ENCODE data around the gene OR56A1.

GRCh38 chr11:5983443-5983842 lies 47.1 kb downstream of the OR56A1 start:
- TF ChIP-seq CTCF (IDR thresholded peaks at IDR 0.05): no peak
- no peak for TF ChIP-seq POLR2AphosphoS5 (IDR thresholded peaks at IDR 0.05; ENCODE audit: insufficient read depth in 1 of 2, low read depth in 1 of 2)
- TF ChIP-seq POLR2A (IDR thresholded peaks at IDR 0.05): no peak

Data from vagina (tissue), 2 donors.